Measurements from ENCODE around the gene RPS21. TPM values are rescaled to one million over a fixed set of nuclear protein-coding genes. Genes with fewer than 3 reads are reported as not detected.
A peak's percentile ranks its signal among the peaks of the same experiment; 100 is the strongest.

RPS21 gene
- 4,195 TPM for polyA plus RNA-seq (2012; ENCODE audit: missing spikeins)

DNA sequence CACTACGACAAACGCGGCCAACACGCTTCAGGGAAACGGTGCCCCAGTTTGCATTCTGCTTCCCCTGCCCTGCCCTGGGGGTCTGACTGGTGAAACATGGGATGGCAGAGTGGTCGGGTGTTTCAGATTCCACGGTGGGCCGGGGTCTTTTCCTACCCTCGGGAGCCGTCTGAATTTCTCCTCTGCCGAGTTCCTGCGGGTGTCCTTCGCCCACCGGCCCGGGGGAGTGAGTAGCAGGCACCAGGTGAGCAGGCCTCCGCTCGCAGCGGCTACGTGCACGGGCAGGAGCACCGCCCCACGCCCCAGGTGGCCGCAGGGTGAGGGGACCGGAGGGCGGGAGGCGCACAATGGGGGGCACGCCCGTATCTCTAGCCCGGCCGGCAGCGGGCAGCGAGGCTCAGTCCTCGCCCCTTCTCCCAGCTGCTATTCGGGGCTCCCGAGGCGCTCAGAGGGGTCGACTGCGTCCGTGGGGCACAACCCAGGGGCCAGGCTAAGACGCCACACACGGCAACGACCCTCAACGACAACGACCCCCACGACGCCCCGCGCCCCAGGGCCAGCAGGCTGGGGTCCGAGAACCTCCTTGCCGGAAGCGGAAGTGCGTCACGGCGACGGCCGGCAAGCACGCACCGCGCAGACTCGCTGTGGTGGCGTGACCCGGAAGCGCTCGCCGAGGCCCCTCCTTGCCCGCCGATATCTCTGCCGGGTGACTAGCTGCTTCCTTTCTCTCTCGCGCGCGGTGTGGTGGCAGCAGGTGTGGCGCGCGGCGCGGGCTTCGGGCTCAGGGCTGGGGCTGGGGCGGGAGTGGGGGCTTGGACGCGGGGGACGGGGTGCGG, at the start of gene RPS21:
Gene RPS21, plus strand, starts transcription at position 721 of the 836 bp plus-strand sequence. CDS start 236 bp downstream, outside the sequence.
- peak; percentile 96 for FAIRE-seq
- peak; percentile 98 for DNase-seq (ENCODE audit: insufficient read length)
- TF ChIP-seq TAF1 (IDR thresholded peaks at IDR 0.05; ENCODE audit: borderline replicate concordance, low read depth, low read length) (peak; percentile 93), POLR2AphosphoS5 (IDR thresholded peaks at IDR 0.05; ENCODE audit: low read depth, low read length) (peak; percentile 95), POLR2A (IDR thresholded peaks at IDR 0.05; ENCODE audit: low read depth, low read length) (peak; percentile 95)

DNA sequence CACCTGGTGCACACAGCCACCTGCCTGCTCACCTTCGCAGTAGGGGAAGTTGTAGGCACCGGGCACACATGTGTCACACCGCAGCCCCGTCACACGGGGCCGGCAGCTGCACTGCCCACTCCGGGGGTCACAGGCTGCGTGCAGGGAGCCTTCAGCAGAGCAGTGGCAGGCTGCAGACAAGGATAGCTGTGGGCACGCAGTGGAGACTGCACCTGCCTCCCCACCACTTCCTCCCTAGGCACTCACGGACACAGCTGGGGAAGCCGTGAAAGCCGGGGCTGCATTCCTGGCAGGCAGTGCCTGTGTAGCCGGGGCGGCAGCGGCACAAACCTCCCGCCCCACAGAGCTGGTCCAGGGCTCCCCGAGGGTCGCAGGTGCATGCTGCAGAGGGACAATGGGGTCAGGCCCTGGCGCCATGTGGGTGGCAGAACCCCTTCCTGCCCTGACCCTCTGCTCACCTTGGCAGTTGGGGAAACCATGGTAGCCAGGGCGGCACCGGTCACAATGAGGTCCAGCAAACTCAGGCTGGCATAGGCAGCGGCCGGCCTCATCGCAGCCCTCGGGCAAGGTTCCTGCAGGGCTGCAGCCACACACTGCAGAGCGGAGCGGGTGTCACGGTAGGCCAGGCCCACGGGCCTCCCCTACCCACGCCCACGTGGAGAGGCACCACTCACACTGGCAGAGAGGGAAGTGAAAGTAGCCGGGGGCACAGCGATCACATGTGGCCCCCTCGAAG, 49.2 kb upstream of the RPS21 start:
- DNase-seq (ENCODE audit: insufficient read length) (peak; percentile 52), FAIRE-seq (no peak)
- TF ChIP-seq POLR2A (IDR thresholded peaks at IDR 0.05; ENCODE audit: low read depth, low read length) (no peak), POLR2AphosphoS5 (IDR thresholded peaks at IDR 0.05; ENCODE audit: low read depth, low read length) (peak; percentile 26; the same call in 1 of the 2 replicates)

DNA sequence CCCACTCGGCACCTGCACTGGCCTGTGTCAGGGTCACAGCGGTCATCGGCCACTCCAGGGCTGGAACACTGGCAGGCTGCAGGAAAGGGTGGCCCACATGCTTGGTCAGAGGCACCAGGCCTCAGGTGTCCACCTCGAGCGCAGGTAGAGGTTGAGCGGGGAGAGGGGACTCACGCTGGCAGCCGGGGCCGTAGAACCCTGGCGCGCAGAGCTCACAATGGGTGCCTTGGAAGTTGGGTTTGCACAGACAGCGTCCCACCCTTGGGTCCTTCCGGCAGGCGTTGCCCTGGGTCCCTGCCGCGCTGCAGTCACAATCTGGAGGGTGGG, 48.6 kb upstream of the RPS21 start:
- DNase-seq (ENCODE audit: insufficient read length), result no peak
- TF ChIP-seq POLR2A (IDR thresholded peaks at IDR 0.05; ENCODE audit: low read depth, low read length), result no peak
- no peak for TF ChIP-seq POLR2AphosphoS5 (IDR thresholded peaks at IDR 0.05; ENCODE audit: low read depth, low read length)
- no peak for TF ChIP-seq TAF1 (IDR thresholded peaks at IDR 0.05; ENCODE audit: borderline replicate concordance, low read depth, low read length)
- no peak for FAIRE-seq

DNA sequence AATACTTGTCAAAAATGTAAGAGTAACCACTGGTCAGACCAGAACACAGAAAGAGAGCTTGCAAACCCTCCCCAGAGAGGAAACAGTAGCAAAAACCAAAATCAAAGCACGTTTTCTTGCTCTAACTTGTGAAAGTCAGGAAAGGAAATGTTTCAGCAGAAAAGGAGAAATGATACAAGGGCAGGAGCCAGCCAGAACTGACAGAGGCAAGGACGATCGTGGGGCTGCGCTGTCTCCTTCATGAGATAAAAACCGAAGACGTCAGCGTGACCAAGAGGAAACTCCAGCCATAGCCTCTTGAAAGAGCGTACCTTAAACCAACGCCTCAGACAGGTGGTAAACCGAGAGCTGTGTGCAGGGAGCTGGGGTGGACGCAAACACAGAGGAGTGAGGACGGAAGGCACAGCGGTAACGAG, 47.2 kb upstream of the RPS21 start:
- peak; percentile 95 for FAIRE-seq
- DNase-seq (ENCODE audit: insufficient read length), result no peak
- TF ChIP-seq POLR2A (IDR thresholded peaks at IDR 0.05; ENCODE audit: low read depth, low read length), result no peak; the same call in 1 of the 2 replicates
- TF ChIP-seq TAF1 (IDR thresholded peaks at IDR 0.05; ENCODE audit: borderline replicate concordance, low read depth, low read length), result no peak
- no peak for TF ChIP-seq POLR2AphosphoS5 (IDR thresholded peaks at IDR 0.05; ENCODE audit: low read depth, low read length)

DNA sequence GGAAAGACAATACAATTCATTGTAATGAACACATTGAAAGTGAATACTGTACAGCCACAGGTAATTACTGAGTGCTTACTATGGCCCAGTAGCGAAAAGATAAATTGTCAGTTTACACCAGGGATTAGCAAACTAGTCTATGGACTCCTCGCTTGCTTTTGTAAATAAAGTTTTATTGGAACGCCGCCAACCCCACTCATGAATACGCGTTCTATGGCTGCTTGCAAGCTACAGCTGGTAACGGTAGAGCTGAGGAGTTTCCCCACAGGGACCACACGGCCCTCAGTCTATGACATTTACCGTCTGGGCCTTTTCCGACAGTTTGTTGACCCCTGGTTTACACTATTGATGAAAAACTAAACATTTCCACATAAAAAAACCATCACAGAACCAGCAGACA, 44.0 kb upstream of the RPS21 start:
- no peak for TF ChIP-seq TAF1 (IDR thresholded peaks at IDR 0.05; ENCODE audit: borderline replicate concordance, low read depth, low read length)
- FAIRE-seq (no peak), DNase-seq (ENCODE audit: insufficient read length) (no peak)

DNA sequence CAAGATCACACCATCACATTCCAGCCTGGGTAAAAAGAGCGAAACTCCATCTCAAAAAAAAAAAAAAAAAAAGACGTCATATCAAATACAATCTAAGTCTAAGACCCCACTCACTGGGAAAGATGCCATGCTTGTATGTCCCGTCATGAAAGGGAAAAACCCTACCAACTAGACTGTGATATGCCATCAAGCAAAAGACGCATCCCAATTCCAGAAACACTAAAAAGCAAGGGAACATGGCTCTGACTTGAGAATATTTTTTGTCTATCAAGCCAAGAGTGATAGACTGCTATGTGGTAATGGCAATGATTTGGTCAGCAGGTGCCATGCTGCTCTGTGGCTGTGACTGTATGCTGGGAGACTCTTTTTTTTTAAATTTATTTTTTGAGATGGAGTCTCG, 42.8 kb upstream of the RPS21 start:
- FAIRE-seq (no peak), DNase-seq (ENCODE audit: insufficient read length) (no peak)
- TF ChIP-seq POLR2A (IDR thresholded peaks at IDR 0.05; ENCODE audit: low read depth, low read length) (no peak), POLR2AphosphoS5 (IDR thresholded peaks at IDR 0.05; ENCODE audit: low read depth, low read length) (no peak), TAF1 (IDR thresholded peaks at IDR 0.05; ENCODE audit: borderline replicate concordance, low read depth, low read length) (no peak)

DNA sequence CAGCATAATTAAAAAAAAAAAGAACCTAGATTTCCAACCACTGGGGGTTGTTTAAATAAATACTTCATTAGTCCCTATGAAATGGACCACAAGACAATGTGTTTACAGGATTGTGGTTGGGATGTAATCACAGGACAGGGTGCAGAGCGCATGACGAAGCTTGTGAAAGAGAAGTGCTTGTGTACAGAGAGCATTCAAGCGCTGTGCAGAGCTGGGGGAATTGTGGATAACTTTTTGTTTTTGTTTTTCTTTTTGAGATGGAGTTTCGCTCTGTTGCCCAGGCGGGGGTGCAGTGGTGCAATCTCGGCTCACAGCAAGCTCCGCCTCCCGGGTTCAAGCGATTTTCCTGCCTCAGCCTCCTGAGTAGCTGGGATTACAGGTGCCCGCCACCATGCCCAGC, 42.1 kb upstream of the RPS21 start:
- TF ChIP-seq POLR2A (IDR thresholded peaks at IDR 0.05; ENCODE audit: low read depth, low read length) (no peak), POLR2AphosphoS5 (IDR thresholded peaks at IDR 0.05; ENCODE audit: low read depth, low read length) (no peak), TAF1 (IDR thresholded peaks at IDR 0.05; ENCODE audit: borderline replicate concordance, low read depth, low read length) (no peak)
- no peak for FAIRE-seq
- DNase-seq (ENCODE audit: insufficient read length), result no peak

DNA sequence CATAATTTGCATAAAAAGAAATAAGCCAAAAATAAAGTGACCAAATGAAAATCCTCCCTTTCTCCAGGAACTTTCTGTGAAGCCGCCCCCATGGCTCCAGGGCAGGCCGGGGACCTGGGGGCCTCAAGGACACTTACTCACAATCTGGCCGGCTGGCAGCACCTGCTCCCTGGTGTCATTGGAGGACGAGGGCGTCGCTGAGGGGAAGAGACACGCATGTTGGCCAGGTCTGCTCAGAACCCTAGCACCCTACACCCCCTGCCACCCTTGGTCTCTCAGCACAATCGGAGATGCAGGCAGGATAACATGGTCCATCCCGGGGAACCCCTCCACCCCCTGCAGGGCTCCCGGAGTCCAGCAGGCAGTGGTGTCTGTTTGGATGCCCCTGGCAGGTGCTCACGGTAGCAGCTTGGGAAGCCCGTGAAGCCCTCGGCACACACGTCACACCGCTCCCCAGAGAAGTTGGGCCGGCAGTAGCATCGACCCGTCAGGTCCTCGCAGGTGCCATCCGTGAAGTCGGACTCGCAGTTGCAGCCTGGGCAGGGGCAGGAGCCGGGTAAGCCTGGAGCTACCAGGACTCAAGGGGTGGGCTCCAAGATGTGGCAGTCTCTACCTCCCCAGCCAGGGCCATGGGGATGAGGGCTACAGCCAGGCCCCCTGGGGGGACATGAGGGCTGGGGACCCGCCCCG, 41.1 kb upstream of the RPS21 start:
- TF ChIP-seq TAF1 (IDR thresholded peaks at IDR 0.05; ENCODE audit: borderline replicate concordance, low read depth, low read length) (no peak), POLR2AphosphoS5 (IDR thresholded peaks at IDR 0.05; ENCODE audit: low read depth, low read length) (no peak), POLR2A (IDR thresholded peaks at IDR 0.05; ENCODE audit: low read depth, low read length) (no peak)
- DNase-seq (ENCODE audit: insufficient read length) (no peak), FAIRE-seq (no peak)

DNA sequence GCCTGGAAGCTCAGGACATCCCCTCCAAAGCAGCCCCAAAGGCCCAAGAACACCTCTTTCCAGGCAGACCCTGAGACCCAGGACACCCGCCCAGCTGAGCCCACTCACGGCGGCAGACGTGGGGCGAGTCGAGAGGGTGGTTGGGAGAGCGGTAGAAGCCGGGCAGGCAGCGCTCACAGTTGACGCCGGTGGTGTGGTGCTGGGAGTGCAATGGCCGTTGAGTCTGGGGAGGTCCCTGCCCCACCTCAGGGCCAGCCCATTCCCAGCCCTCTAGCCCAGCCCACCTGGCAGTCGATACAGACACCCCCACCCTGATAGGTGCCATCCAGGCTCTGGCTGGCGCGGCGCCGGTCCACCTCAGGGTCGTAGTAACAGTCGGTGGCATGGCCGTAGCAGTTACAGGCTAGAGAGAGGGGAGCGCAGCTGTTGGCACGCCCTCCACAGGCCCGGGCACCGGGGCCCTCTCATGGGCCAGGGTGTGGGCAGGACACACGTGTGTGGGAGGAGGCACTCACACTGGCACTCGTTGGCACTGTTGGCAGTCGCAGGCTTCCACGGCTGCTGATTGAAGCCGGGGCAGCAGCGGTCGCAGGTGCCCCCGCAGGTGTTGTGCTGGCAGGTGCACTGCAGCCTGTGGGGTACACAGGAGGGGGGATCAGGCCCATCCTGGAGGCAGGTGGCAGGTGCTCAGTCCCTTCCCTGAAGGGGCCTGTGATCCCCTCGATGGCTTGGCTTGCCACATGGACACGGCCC, 40.3 kb upstream of the RPS21 start:
- TF ChIP-seq TAF1 (IDR thresholded peaks at IDR 0.05; ENCODE audit: borderline replicate concordance, low read depth, low read length) (no peak), POLR2A (IDR thresholded peaks at IDR 0.05; ENCODE audit: low read depth, low read length) (no peak), POLR2AphosphoS5 (IDR thresholded peaks at IDR 0.05; ENCODE audit: low read depth, low read length) (no peak)
- DNase-seq (ENCODE audit: insufficient read length) (no peak), FAIRE-seq (no peak)

DNA sequence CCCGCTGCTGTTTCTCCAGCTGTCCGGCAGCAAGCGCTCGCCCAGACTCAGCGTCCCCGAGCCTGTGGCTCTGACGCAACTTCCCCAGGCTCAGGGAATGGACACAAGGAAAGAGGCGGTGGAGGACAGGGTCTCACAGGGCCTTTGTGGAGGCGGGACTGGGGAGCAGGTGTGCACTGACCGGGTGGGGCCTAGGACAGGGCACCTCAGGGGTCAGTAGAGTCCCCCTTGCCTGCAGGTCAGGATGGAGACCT, 39.8 kb upstream of the RPS21 start:
- no peak for FAIRE-seq
- TF ChIP-seq POLR2AphosphoS5 (IDR thresholded peaks at IDR 0.05; ENCODE audit: low read depth, low read length), result no peak
- TF ChIP-seq POLR2A (IDR thresholded peaks at IDR 0.05; ENCODE audit: low read depth, low read length), result no peak
- TF ChIP-seq TAF1 (IDR thresholded peaks at IDR 0.05; ENCODE audit: borderline replicate concordance, low read depth, low read length), result no peak
- no peak for DNase-seq (ENCODE audit: insufficient read length)

DNA sequence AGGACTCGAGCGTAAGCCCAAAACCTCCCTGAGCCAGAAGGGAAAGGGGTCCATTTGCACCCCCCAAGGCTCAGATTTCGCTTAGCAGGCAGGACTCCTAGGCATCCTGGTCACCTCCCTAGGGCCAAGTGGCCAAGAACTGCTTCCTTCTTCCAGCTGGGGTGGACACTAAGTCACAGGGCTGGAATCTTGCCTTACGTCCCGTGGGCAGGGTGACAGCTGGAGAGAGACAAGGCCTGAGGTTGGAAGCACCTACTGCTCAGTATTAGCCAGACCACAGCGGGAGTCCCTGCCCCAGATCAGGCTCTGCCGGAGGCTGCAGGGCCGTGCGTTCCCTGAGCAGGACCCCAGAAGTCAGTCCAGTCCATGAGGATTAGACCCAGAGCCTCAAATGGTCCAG, 39.5 kb upstream of the RPS21 start:
- FAIRE-seq, result no peak
- TF ChIP-seq POLR2AphosphoS5 (IDR thresholded peaks at IDR 0.05; ENCODE audit: low read depth, low read length) (no peak), POLR2A (IDR thresholded peaks at IDR 0.05; ENCODE audit: low read depth, low read length) (no peak), TAF1 (IDR thresholded peaks at IDR 0.05; ENCODE audit: borderline replicate concordance, low read depth, low read length) (no peak)
- no peak for DNase-seq (ENCODE audit: insufficient read length)

Measured in GM12892 (cell line).